Islet of Langerhans (tissue), 1 donor: Measurements from ENCODE around the gene ASCC1.
"Not testable (repeated sequence)": the region's sequence is repeated elsewhere in the genome, so short reads cannot be mapped to it uniquely, and the experiment has no call there.

ENCODE experiments used
- FAIRE-seq: peaks from one replicate; lab custom pipeline; 2011; peaks lifted over from hg19 to GRCh38; lab: Jason Lieb, UNC

ASCC1 gene

GRCh38 chr10:72170263-72170662, 45.8 kb downstream of the ASCC1 start:
- FAIRE-seq = no peak

DNA sequence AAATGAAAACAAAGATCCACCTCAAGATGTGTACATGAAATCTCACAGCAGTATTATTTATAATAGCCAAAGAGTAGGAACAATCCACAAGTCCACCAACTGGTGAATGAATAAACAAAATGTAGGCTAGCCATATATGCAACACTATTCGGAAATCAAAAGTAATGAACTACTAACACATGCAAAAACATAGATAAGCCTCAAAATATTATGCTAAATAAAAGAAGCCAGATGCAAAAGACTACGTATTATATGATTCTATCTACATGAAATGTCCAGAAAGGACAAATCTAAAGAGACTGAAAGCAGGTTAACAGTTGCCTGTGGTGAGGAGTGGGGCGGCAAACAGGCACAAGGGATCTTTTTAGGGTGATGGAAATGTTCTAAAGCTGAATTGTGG, 49.0 kb downstream of the ASCC1 start:
- FAIRE-seq = no peak

- FAIRE-seq = no peak
Measured at GRCh38 chr10:72164617-72165016, 51.5 kb downstream of the ASCC1 start.

DNA sequence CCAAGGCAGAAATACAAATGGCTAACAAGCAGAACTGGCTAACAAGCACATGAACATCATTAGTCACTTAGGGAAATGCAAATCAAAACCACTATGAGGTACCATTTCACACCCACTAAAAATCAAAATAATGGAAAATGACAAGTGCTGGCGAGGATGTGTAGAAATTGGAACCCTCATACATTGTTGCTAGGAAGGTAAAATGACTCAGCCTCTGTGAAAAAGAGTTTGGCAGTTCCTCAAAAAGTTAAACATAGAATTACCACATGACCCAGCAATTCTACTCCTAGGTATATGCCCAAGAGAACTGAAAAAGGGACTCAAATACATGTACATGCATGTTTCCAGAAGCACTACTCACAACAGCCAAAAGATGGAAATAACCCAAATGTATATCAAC, 53.1 kb downstream of the ASCC1 start:
- FAIRE-seq = no peak

GRCh38 chr10:72158176-72158575, 57.9 kb downstream of the ASCC1 start:
- no peak for FAIRE-seq

- no peak for FAIRE-seq
Measured at GRCh38 chr10:72156223-72156622, 59.9 kb downstream of the ASCC1 start.

GRCh38 chr10:72152286-72152685, 63.8 kb downstream of the ASCC1 start:
- no peak for FAIRE-seq

- FAIRE-seq = not testable (repeated sequence)
Measured at GRCh38 chr10:72150746-72151478, 65.2 kb downstream of the ASCC1 start.

- FAIRE-seq = not testable (repeated sequence)
Measured at GRCh38 chr10:72147324-72147584, 68.8 kb downstream of the ASCC1 start.

GRCh38 chr10:72146559-72147323, 69.3 kb downstream of the ASCC1 start:
- FAIRE-seq = no peak

GRCh38 chr10:72146071-72146470, 70.0 kb downstream of the ASCC1 start:
- FAIRE-seq = no peak

DNA sequence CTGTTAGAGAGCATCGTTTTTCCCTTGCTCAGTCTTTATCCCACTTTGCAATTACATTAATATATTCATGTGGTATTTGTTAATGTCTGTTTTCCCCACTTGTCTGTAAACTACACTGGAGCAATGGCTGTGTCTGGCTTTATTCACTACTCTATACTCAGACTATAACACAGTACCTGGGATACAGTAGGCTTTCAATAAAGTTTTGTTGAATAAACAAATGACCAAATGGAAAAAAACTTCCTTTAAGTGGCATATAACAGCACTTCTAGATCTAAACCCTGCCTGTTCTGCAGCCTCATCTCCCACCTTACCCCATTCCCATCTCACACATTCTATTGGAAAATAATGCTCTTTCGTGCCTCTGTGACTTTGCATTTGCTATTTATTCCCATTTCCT, 70.4 kb downstream of the ASCC1 start:
- FAIRE-seq = no peak

DNA sequence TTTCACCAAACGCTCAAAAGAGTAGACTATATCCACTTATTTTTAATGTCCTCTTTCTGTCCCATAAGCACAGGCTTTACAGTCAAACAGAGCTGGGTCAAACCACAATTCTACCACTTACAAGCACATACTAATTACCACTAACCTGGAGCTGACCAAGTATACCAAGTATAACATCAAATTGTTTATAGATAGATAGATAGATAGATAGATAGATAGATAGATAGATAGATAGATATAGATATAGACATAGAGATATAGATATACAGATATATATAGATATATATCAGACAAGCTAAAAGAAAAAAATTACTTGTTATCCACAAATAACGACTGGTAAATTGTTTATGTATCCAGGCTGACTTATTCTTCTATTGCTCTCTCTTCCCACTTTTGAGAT, 75.2 kb downstream of the ASCC1 start:
- FAIRE-seq = peak; percentile 17

- FAIRE-seq = no peak
Measured at GRCh38 chr10:72140174-72140573, 75.9 kb downstream of the ASCC1 start.

DNA sequence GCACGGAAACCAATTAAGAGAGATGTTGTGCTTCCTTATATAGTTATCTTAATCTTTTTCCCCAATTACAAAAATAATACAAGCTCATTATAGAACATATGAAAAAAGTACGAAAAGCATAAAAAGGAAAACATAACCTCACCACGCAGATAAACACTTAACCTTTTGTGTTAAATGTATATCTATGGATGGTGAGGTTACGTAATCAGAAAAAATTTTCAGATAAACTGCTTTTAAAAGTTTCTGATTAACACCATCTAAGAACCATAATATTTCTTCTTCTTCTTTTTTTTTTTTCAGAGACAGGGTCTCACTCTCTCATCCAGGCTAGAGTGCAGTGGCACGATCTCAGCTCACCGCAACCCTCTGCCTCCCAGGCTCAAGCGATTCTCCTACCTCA, 78.5 kb downstream of the ASCC1 start:
- FAIRE-seq = no peak

DNA sequence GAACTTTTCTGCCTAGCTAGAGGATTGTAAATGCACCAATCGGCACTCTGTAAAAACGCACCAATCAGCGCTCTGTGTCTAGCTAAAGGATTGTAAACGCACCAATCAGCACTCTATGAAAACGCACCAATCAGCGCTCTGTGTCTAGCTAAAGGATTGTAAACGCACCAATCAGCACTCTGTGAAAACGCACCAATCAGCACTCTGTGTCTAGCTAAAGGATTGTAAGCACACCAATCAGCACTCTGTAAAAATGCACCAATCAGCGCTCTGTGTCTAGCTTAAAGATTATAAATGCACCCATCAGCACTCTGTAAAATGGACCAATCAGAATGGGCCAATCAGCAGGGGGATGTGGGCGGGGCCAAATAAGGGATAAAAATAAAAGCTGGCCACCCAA, 79.9 kb downstream of the ASCC1 start:
- FAIRE-seq = not testable (repeated sequence)

DNA sequence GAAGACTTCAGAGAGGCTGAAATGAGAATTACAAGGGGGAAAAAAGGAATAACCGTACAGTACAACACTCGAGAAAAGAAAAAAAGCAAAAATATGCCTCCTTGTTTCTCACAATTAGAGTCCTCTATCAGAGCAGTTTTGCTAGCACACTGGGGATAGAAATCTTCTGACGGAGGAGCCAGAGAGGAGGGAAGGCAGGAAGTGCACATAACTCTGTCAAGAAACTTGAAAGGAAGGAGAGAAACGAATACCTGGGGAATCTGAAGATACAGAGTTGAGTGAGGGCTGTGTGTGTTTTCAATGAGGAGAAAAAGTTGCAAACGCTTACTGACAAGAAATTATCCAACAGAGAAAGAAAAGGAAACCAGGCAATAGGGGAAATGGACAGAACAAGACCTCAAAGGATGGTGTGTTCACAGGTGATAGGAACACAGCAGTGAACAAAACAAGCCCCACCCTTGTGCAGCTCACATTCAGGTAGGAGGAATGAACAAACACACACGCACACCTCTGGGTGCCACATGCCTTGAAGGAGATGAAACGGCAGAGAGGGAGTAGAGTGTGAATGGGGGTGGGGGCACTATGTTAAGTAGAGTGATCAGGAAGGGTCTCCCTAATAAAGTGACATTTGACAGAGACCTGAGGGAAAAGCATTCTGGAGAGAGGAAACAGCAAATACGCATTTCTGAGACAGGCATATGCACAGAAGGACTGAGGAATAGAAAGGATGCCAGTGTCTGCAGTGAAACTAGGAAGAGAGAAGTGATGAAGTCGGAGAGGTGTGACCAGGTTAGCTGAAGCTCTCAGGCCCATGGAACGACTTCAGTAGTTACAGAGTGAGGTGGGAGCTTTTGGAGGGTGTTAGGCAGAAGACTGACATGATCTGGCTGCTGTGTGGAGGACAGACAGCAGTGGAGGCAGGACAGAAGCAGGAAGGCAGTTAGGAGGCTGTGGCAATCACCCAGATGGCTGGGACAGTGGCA, 81.0 kb downstream of the ASCC1 start:
- FAIRE-seq = no peak

DNA sequence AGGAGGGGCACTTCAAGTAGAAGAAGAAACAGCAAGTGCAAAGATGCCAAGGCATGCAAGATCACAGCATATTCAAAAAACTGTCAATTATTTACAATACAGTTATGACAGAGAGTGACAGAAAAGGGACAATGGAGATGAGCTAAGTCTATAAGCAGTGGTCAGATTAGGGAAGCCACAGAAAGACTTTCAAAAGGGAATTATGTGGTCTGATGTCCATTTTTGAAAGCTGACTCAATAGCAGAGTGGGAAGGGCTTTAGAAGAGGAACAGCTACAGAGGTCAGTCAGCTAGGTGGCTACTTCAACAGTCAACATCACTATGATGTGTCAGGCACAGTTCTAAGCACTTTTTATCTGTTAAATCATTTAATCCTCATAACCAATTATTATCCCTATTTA, 82.6 kb downstream of the ASCC1 start:
- no peak for FAIRE-seq

GRCh38 chr10:72132854-72133253, 83.2 kb downstream of the ASCC1 start:
- no peak for FAIRE-seq

GRCh38 chr10:72127571-72127970, 88.5 kb downstream of the ASCC1 start:
- FAIRE-seq = no peak

GRCh38 chr10:72126872-72127232, 89.2 kb downstream of the ASCC1 start:
- FAIRE-seq = no peak

- FAIRE-seq = no peak
Measured at GRCh38 chr10:72126184-72126871, 89.7 kb downstream of the ASCC1 start.
